Measurements from ENCODE around the gene RELN. TPM values are rescaled to one million over a fixed set of nuclear protein-coding genes. Genes with fewer than 3 reads are reported as not detected.

RELN gene
- total RNA-seq, 4 donors from 2014 or later: 1.8 to 47.4 (median 6.7) TPM

DNA sequence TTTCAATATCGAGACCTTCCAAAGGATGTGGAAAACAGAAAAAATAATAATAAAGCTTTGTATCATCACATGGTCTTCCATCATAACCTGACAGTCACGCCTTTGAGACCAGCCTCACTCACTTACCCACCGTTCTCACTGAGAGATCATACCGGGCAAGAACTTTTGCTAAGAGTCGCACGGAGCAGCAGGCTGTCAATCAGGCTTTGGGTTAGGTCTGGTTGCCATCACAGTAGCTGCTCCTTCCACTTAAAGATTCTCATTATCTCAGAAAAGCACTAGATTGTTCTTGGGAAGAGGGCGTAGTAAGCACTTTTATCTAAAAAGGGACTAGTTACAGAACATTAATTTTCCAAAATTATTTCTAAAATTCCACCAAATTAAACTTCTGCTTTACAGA is 2.0 kb downstream of the RELN start:
- no peak overlapping the region for H3K4me3 ChIP-seq
- H3K27me3 ChIP-seq: peaks cover 0 to 23% of the 10 kb centered on the region in 2 donors
- H3K9me3 ChIP-seq: no peaks in the 10 kb centered on the region
- DNase-seq: no peak
- H3K4me1 ChIP-seq: no peaks in the 10 kb centered on the region
- no peak overlapping the region for H3K27ac ChIP-seq
- intact Hi-C loops (cut with DNase I; ENCODE audit: low total_unique reads): no loop called here
- TF ChIP-seq POLR2A (IDR thresholded peaks at IDR 0.05) (no peak), CTCF (IDR thresholded peaks at IDR 0.05) (no peak)
- H3K36me3 ChIP-seq: no peaks in the 10 kb centered on the region

DNA sequence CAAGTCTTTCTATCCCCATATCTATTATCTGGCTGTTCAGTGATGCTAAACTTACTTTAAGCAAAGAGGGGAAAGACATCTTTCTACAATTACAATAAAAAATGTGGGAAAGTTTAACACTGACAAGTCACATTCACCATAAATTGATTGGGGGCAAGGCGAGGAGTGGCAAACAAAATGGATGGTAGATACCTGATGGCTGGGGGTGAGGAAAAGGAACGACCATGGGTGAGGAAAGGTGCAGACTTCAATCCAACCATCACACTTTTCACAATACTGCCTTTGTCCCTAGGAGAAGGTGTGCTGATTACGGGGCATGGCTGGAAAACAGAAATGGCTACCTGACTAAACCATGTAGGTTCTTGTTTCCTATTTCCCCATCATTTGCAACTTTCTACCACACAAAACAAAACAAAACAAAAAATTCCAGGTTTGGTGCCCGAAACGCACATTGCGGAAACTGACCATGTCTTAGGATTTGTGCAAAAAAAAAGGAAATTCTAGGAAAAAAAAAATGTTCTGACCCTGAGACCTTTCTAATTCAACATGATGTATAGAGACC is 3.8 kb downstream of the RELN start:
- Histone ChIP-seq H3K27me3 (peaks cover 0 to 15% of the 10 kb centered on the region in 2 donors), H3K4me3 (no peak overlapping the region), H3K36me3 (no peaks in the 10 kb centered on the region), H3K9me3 (no peaks in the 10 kb centered on the region), H3K4me1 (no peaks in the 10 kb centered on the region), H3K27ac (no peak overlapping the region)
- DNase-seq: no peak
- intact Hi-C loops (cut with DNase I; ENCODE audit: low total_unique reads): no loop called here
- TF ChIP-seq CTCF (IDR thresholded peaks at IDR 0.05) (no peak), POLR2A (IDR thresholded peaks at IDR 0.05) (no peak)

DNA sequence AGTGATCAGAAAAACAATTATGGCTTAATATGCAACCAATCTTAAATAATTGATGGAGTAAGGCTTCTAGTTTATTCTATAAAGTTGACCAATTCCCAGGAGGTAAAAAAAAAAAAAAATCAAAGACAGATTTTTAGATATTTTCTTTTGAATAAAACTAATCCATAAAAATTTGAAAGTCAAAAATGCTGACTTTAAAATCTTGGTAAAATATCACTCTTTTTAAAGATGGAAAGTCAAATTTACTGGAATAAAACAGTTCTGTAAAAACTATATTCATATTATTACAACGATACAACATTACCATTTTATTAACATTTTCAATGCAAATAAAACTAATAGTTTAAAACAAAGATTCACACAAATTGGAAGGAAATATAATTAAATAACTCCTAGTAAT is 5.4 kb downstream of the RELN start:
- intact Hi-C loops (cut with DNase I; ENCODE audit: low total_unique reads): no loop called here

DNA sequence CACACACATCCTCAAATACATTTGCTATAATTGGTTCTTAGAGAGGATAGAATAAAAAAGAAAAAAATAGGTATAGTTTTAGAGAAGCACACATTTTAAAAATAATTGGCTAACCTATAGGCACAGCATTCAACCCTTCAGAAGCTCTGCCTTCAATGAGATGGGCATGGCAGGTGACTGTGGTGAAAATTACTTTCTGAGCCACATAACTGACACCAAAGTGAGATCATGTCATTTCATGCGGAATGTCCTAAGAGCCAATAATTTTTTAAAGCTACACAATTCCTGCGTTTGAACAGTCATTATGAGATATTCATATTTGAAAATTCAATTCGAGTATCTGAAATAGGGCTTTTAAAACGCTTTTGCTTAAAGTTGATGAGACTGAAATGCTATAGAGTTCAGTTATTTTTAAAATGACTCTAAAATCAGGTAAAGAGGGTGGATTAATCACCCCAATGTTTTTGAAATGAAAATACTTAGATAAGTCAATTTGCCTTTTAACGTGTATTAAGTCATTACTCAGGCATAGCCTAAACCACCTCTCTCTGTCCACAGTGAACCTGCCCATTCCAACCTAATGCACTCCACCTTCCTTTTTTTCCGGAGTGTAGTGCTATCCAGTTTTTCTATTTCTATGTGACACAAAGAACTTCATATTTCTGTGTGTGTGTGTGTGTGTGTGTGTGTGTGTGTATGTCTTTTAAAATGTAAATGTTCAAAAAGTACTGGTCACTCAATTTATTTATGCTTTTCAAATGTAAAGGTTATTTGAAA is 6.1 kb downstream of the RELN start:
- TF ChIP-seq CTCF (IDR thresholded peaks at IDR 0.05) (no peak), POLR2A (IDR thresholded peaks at IDR 0.05) (no peak)
- Histone ChIP-seq H3K27ac (no peak overlapping the region), H3K27me3 (peaks cover 0 to 15% of the 10 kb centered on the region in 2 donors), H3K4me3 (no peak overlapping the region), H3K4me1 (no peaks in the 10 kb centered on the region), H3K9me3 (no peaks in the 10 kb centered on the region), H3K36me3 (no peaks in the 10 kb centered on the region)
- no peak for DNase-seq
- intact Hi-C loops (cut with DNase I; ENCODE audit: low total_unique reads): no loop called here

More for the DNA sequence above, 5.4 kb downstream of the RELN start:
- no peak overlapping the region for H3K4me3 ChIP-seq
- H3K27ac ChIP-seq: no peak overlapping the region
- no peaks in the 10 kb centered on the region for H3K4me1 ChIP-seq
- DNase-seq: no peak
- TF ChIP-seq POLR2A (IDR thresholded peaks at IDR 0.05) (no peak), CTCF (IDR thresholded peaks at IDR 0.05) (no peak)
- peaks cover 0 to 15% of the 10 kb centered on the region in 2 donors for H3K27me3 ChIP-seq
- H3K36me3 ChIP-seq: no peaks in the 10 kb centered on the region
- H3K9me3 ChIP-seq: no peaks in the 10 kb centered on the region

DNA sequence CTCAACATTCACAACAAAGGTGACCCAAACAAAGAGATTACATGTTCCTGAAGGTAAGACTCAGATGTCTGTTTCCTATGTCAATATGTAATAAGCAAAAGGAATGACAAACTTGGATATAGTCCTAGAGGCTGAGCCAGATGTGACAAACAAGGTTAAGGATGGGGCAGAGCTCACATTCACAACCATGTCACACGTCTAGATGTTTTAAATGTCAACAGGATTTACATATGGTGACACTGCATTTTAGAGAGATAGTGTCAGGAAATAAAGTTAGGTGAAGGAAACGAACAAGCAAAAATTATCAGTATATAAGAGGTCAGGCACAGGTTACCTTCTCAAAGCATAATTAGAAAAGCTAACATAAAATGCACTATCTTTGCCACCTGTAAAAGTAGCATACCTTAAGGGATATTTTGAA is 8.4 kb downstream of the RELN start:
- H3K4me3 ChIP-seq: no peak overlapping the region
- DNase-seq: no peak
- H3K36me3 ChIP-seq: no peaks in the 10 kb centered on the region
- no peak overlapping the region for H3K27ac ChIP-seq
- no peak for TF ChIP-seq POLR2A (IDR thresholded peaks at IDR 0.05)
- no peak for TF ChIP-seq CTCF (IDR thresholded peaks at IDR 0.05)
- no peaks in the 10 kb centered on the region for H3K9me3 ChIP-seq
- intact Hi-C loops (cut with DNase I; ENCODE audit: low total_unique reads): no loop called here
- peaks cover 0 to 11% of the 10 kb centered on the region in 2 donors for H3K27me3 ChIP-seq
- no peaks in the 10 kb centered on the region for H3K4me1 ChIP-seq
